Measurements from ENCODE around the gene RHBG. TPM values are rescaled to one million over a fixed set of nuclear protein-coding genes. Genes with fewer than 3 reads are reported as not detected.

RHBG gene
- total and polyA plus RNA-seq, 2 donors (not counting 3 experiments of a cell fraction or from before 2014, with no cell fraction given): not detected

DNA sequence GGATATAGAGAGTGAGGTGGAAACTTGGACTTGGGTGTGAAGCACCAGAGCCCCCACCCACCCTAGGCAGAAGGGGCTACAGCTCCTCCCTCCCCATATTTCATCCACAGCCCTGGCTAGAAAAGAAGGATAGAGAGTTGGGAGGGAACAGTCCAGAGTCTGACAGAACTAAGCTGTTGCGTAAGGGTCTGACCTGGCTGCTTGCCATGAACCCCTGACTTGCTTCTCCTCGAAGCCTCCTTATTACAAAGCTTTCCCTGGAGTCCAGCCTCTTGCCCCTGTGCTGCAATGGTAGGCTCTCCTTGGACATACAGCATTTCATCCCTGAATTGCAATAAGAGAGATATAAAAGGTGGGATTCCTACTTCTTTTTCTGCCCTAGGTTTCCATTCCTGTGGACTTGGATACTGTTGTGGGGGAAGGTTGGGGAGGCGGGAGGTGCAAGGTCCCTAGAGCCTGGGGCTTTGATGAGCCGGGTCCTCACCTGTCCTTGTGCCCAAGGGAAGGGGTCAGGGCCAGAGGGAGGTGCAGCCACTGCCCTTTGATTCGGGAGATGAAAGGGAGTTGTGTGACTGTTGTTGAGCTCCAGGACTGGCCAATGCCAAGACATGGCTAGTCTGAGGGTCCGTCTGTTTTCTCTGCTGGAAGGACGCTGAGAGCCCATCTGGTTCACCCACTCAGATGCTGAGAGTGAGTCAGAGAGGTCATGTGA is 2.7 kb downstream of the RHBG start:
- no peak for DNase-seq (ENCODE audit: low read depth, low spot score)
- FAIRE-seq: no peak
- dilution Hi-C loops (cut with MboI; ENCODE audit: extremely low pct_ligation_motif_present, low sequenced_read_pairs): no loop called here
- H3K79me2 ChIP-seq (ENCODE audit: control insufficient read depth, insufficient read depth, low read length): no peaks in the 10 kb centered on the region
- TF ChIP-seq GATA2 (IDR thresholded peaks at IDR 0.05; ENCODE audit: insufficient read depth, insufficient read length, low read depth, low read length) (no peak), MYC (IDR thresholded peaks at IDR 0.05; ENCODE audit: low read depth, low read length) (no peak), POLR2A (IDR thresholded peaks at IDR 0.05; ENCODE audit: low read depth, low read length) (no peak), EZH2 (IDR thresholded peaks at IDR 0.05; ENCODE audit: borderline replicate concordance, low read depth, low read length, severe bottlenecking) (no peak)
- TF ChIP-seq, protein P1, sequence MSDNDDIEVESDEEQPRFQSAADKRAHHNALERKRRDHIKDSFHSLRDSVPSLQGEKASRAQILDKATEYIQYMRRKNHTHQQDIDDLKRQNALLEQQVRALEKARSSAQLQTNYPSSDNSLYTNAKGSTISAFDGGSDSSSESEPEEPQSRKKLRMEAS (IDR thresholded peaks at IDR 0.05; ENCODE audit: insufficient read depth, insufficient read length): no peak
- TF ChIP-seq, protein P2, sequence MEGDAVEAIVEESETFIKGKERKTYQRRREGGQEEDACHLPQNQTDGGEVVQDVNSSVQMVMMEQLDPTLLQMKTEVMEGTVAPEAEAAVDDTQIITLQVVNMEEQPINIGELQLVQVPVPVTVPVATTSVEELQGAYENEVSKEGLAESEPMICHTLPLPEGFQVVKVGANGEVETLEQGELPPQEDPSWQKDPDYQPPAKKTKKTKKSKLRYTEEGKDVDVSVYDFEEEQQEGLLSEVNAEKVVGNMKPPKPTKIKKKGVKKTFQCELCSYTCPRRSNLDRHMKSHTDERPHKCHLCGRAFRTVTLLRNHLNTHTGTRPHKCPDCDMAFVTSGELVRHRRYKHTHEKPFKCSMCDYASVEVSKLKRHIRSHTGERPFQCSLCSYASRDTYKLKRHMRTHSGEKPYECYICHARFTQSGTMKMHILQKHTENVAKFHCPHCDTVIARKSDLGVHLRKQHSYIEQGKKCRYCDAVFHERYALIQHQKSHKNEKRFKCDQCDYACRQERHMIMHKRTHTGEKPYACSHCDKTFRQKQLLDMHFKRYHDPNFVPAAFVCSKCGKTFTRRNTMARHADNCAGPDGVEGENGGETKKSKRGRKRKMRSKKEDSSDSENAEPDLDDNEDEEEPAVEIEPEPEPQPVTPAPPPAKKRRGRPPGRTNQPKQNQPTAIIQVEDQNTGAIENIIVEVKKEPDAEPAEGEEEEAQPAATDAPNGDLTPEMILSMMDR (IDR thresholded peaks at IDR 0.05; ENCODE audit: extremely low read depth in 1 of 2, insufficient read depth in 1 of 2, low read depth in 1 of 2, low read length in 2 of 2): no peak
- peaks cover 6% of the 10 kb centered on the region for H3K4me1 ChIP-seq (ENCODE audit: control insufficient read depth, extremely low read depth, insufficient read depth, low read length)
- no peaks in the 10 kb centered on the region for H3K9me1 ChIP-seq (replicated peaks; ENCODE audit: control insufficient read depth, extremely low read depth, insufficient read depth, low read length)
- BruUV-seq (replicated peaks): no TSS peak
- H2AFZ ChIP-seq (ENCODE audit: low read depth, low read length): no peak overlapping the region
- ChIA-PET CTCF (interaction anchor here (1.0 to 3.4 kb wide), 3 partner anchors 11 to 15 kb away, joined by 3 to 34 read pairs (median 24); no protein-coding TSS in a partner anchor), POLR2A (no interaction called here)
- no peaks in the 10 kb centered on the region for H3K9me3 ChIP-seq (replicated peaks; ENCODE audit: control insufficient read depth, insufficient read depth, low read length)
- no peaks in the 10 kb centered on the region for H3K36me3 ChIP-seq (ENCODE audit: control insufficient read depth in 2 of 2, extremely low read depth in 1 of 2, insufficient read depth in 2 of 2, low read length in 2 of 2)
- no peak overlapping the region for H3K27ac ChIP-seq (ENCODE audit: insufficient read depth, low read depth, low read length)
- H3K4me3 ChIP-seq (replicated peaks in 1 of 3; ENCODE audit: insufficient read depth in 1 of 3, low read depth in 1 of 3, low read length in 3 of 3): no peak overlapping the region
- H3K27me3 ChIP-seq (ENCODE audit: control insufficient read depth in 2 of 2, insufficient read depth in 2 of 2, low read length in 2 of 2): peaks cover 23 to 34% of the 10 kb centered on the region in 2 experiments
- H4K20me1 ChIP-seq (replicated peaks; ENCODE audit: control insufficient read depth, extremely low read depth, insufficient read depth, low read length): no peaks in the 10 kb centered on the region
- no peak overlapping the region for H3K9ac ChIP-seq (replicated peaks; ENCODE audit: extremely low read depth, insufficient read depth, low read length)
- intact Hi-C loops (cut with micrococcal nuclease): no loop called here
- H3K4me2 ChIP-seq (ENCODE audit: insufficient read depth, low read length): no peak overlapping the region

Data from endothelial cell of umbilical vein (primary cell).